B cell (primary cell): ENCODE results near the gene SLC1A5. TPM values are rescaled to one million over a fixed set of nuclear protein-coding genes. Genes with fewer than 3 reads are reported as not detected.

Experiments
- ATAC-seq: fragments of 200-7000 bp; cut with Tn5 transposase; one replicate; pipeline ENCODE4 v1.10.0; 2021; ENCODE audit warnings: low read depth, mild to moderate bottlenecking, moderate number of reproducible peaks, moderate library complexity
- CTCF ChIA-PET: fragments of 350-600 bp; sonication (Branson Sonifier 250); formaldehyde crosslinking; loops from one replicate; lab custom pipeline; 2021; ENCODE audit warnings: antibody characterized with exemption, inconsistent platforms; lab: Charles Lee
- POLR2A ChIA-PET: fragments of 350-600 bp; sonication (Branson Sonifier 250); formaldehyde crosslinking; loops from one replicate; lab custom pipeline; 2021; ENCODE audit warnings: antibody characterized with exemption; lab: Charles Lee
- DNase-seq: peaks from one replicate; pipeline ENCODE4 v3.0.0; 2013
- H2AFZ ChIP-seq: 2 replicates; pipeline ENCODE4 v1.6.1; 2012; ENCODE audit warnings: mild to moderate bottlenecking, low read depth, low read length; ENCODE audit not compliant: insufficient read depth, poor library complexity, severe bottlenecking
- H3K27ac ChIP-seq, 2 donors: 1 replicate in 1 of 2; 2 replicates in 1 of 2; pipeline ENCODE4 v1.5.1; 2012 to 2013; ENCODE audit warnings: low read length in 2 of 2, mild to moderate bottlenecking in 2 of 2, moderate library complexity in 1 of 2
- H3K27me3 ChIP-seq, 4 experiments: fragments of 200-600 bp in 1 of 4; sonication (generic) in 1 of 4; replicated peaks in 1 of 4; 1 replicate in 2 of 4; 2 replicates in 2 of 4; pipeline versions ENCODE4 v1.6.1 to v1.7.0; 2013 to 2016; ENCODE audit warnings: low read length in 3 of 4, mild to moderate bottlenecking in 2 of 4, mixed read lengths in 1 of 4, moderate library complexity in 1 of 4; ENCODE audit not compliant: insufficient read depth in 4 of 4, control insufficient read depth in 3 of 4; ENCODE audit errors: control extremely low read depth in 1 of 4
- H3K36me3 ChIP-seq, 2 experiments: replicated peaks in 1 of 2; 1 replicate in 1 of 2; 2 replicates in 1 of 2; pipeline versions ENCODE4 v1.6.1 to v1.7.1; 2013; ENCODE audit warnings: low read length in 1 of 2; ENCODE audit not compliant: insufficient read depth in 2 of 2, control insufficient read depth in 1 of 2; ENCODE audit errors: control extremely low read depth in 1 of 2, extremely low read depth in 1 of 2
- H3K4me1 ChIP-seq, 2 donors: fragments of 200-600 bp in 1 of 2; sonication (generic) in 1 of 2; 1 replicate in 1 of 2; 2 replicates in 1 of 2; pipeline versions ENCODE4 v1.5.1 to v1.6.1; 2013 to 2017; ENCODE audit warnings: low read length in 2 of 2; ENCODE audit not compliant: control insufficient read depth in 2 of 2, insufficient read depth in 2 of 2
- H3K4me2 ChIP-seq: replicated peaks from 2 replicates; pipeline ENCODE3; 2012; ENCODE audit warnings: mild to moderate bottlenecking, low read depth, low read length; ENCODE audit not compliant: poor library complexity, severe bottlenecking
- H3K4me3 ChIP-seq, 5 experiments: fragments of 200-600 bp in 1 of 5; sonication (generic) in 1 of 5; 1 replicate in 3 of 5; 2 replicates in 2 of 5; pipeline versions ENCODE4 v1.5.1 to v1.7.0; 2011 to 2016; ENCODE audit warnings: low read length in 4 of 5, mild to moderate bottlenecking in 4 of 5, low read depth in 2 of 5, control low read depth in 1 of 5, moderate library complexity in 1 of 5; ENCODE audit not compliant: insufficient read depth in 1 of 5; ENCODE audit errors: control extremely low read depth in 1 of 5, extremely low read depth in 1 of 5
- H3K79me2 ChIP-seq: fragments of 200-600 bp; sonication (generic); one replicate; pipeline ENCODE4 v1.6.0; 2016; ENCODE audit warnings: low read length; ENCODE audit not compliant: control insufficient read depth, insufficient read depth
- H3K9ac ChIP-seq: fragments of 200-600 bp; sonication (generic); 2 replicates; pipeline ENCODE4 v1.6.1; 2017; ENCODE audit warnings: mild to moderate bottlenecking, low read length, moderate library complexity
- H3K9me3 ChIP-seq, 3 donors: one replicate each; pipeline versions ENCODE4 v1.6.1 to v1.7.1; 2013; ENCODE audit warnings: low read length in 2 of 3; ENCODE audit not compliant: control insufficient read depth in 2 of 3, insufficient read depth in 1 of 3; ENCODE audit errors: control extremely low read depth in 1 of 3
- H4K20me1 ChIP-seq: 2 replicates; pipeline ENCODE4 v1.6.0; 2012; ENCODE audit warnings: mild to moderate bottlenecking, low read length; ENCODE audit not compliant: insufficient read depth, control insufficient read depth, poor library complexity, severe bottlenecking
- H3K27ac Mint-ChIP-seq: one replicate; pipeline ENCODE4 v1.8.0; 2021; ENCODE audit warnings: mixed read lengths
- H3K27me3 Mint-ChIP-seq: one replicate; pipeline ENCODE4 v1.8.0; 2021; ENCODE audit warnings: mixed read lengths
- H3K4me1 Mint-ChIP-seq: one replicate; pipeline ENCODE4 v1.8.0; 2021; ENCODE audit warnings: mixed read lengths
- H3K4me3 Mint-ChIP-seq: one replicate; pipeline ENCODE4 v1.8.0; 2021; ENCODE audit warnings: mixed read lengths
- H3K9me3 Mint-ChIP-seq: one replicate; pipeline ENCODE4 v1.8.0; 2022; ENCODE audit warnings: mixed read lengths; ENCODE audit not compliant: insufficient read depth
- CTCF ChIP-seq: fragments of 200-600 bp; IDR thresholded peaks from one replicate; pipeline ENCODE4 v1.8.0; 2022; ENCODE audit warnings: antibody characterized with exemption, mild to moderate bottlenecking
- EZH2 ChIP-seq: IDR thresholded peaks from 2 replicates; pipeline ENCODE4 v1.6.1; 2012; ENCODE audit warnings: borderline replicate concordance, low read depth, mild to moderate bottlenecking, moderate library complexity, low read length; ENCODE audit not compliant: insufficient read depth, poor library complexity, severe bottlenecking
- WGBS: methylation state at CpG from one replicate; pipeline ENCODE4 v1.1.5; 2013; ENCODE audit warnings: missing lambda C conversion rate; ENCODE audit not compliant: insufficient coverage; 5-methylcytosine and 5-hydroxymethylcytosine counted together
- intact Hi-C: fragments of 100-400 bp; cut with micrococcal nuclease; formaldehyde crosslinking; loops from one replicate; pipeline ENCODE4 v1.10.0; 2022
- polyA plus RNA-seq: library from polyadenylated mRNA; depleted of rRNA; stranded (reverse); fragments of >200 nt; gene quantifications from 2 replicates; pipeline ENCODE4 v1.2.3, GENCODE V29; 2012
- total RNA-seq, 2 donors: library from RNA; stranded (reverse); fragments of 120-200 nt in 1 of 2; gene quantifications; 1 replicate in 1 of 2; 2 replicates in 1 of 2; pipeline versions ENCODE4 v1.2.3 to v1.2.4, GENCODE V29; 2013 to 2022

Gene SLC1A5
- total and polyA plus RNA-seq, 2 donors (not counting 1 experiment from before 2014, with no cell fraction given): 19.0 to 37.3 TPM

DNA sequence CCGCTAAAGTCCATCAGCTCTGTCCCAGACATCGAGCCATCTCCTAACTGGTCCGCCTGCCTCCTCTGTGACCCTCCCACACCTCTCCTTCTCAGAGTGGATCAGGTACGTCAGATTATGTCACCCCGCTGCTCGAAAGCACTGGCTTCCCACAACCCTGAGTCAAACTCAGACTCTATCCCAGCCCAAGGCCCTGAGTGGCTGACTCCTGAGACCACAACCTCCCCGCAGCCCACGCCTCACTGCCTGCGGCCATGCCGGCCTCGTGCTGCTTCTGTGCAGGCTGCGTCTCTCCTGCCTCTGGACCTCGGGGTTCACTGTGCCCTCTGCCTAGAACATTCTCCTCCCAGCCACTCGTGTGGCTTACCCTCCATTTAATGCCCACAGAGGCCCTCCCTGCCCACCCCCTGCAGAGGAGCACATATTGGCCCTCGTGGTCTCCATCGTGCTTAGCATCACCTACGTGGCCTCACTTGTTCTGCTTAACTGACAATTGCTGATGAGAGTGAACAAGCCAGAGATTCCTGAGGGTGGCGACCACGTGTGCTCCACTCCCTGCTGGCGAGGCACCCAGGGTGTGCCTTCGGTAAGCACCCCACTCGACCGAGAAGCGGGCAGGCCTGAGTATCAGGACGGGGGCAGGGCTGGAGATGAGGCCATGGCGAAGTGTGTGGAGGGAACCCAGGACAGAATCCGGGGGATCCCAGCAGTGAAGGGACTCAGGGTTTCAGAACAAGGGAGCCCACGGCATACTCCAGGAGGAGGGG, 56.0 kb downstream of the SLC1A5 start:
- H3K36me3 ChIP-seq: peaks cover 1 to 79% of the 10 kb centered on the region in 2 experiments
- H3K27me3 ChIP-seq: no peaks in the 10 kb centered on the region
- Mint-ChIP-seq H3K4me3 (no peak overlapping the region), H3K4me1 (peaks cover 25% of the 10 kb centered on the region), H3K9me3 (no peaks in the 10 kb centered on the region), H3K27me3 (no peaks in the 10 kb centered on the region), H3K27ac (no peak overlapping the region)
- H2AFZ ChIP-seq: no peak overlapping the region
- peaks cover 63% of the 10 kb centered on the region for H4K20me1 ChIP-seq
- H3K27ac ChIP-seq: no peak overlapping the region
- ChIA-PET CTCF (interaction anchor here (0.5 to 14.9 kb wide), 6 partner anchors 21 to 212 kb away, joined by 3 to 353 read pairs (median 3); no protein-coding TSS in a partner anchor), POLR2A (no interaction called here)
- peaks cover 49% of the 10 kb centered on the region for H3K79me2 ChIP-seq
- no peak overlapping the region for H3K9ac ChIP-seq
- ATAC-seq (no peak), DNase-seq (no peak)
- TF ChIP-seq EZH2 (no peak), CTCF (no peak)
- intact Hi-C loops: no loop called here
- no peak overlapping the region for H3K4me2 ChIP-seq
- WGBS: 93% methylated on average over 28 of the region's 28 CpGs
- H3K4me1 ChIP-seq: peaks cover 10% of the 10 kb centered on the region in 2 donors
- no peaks in the 10 kb centered on the region for H3K9me3 ChIP-seq
- no peak overlapping the region for H3K4me3 ChIP-seq

DNA sequence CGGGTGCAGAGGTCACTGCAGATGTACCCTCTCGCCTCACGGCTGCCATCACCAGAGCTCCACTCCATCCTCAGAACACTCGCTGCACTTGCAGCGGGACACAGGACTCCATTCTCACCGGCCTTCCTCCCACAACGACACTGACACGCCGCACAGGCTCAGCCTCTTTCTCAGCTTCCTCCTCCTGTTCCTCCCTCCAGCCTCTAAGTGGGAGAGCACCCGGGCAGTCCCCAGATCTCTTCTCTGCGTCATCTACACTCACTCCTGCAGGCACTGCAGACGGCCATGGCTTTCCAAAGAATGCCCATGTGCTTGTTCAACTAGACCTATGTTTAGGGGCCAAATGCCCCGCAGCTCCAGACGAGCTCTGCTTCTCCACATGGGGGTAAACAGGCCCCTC, 56.8 kb downstream of the SLC1A5 start:
- Histone ChIP-seq H3K4me1 (peaks cover 10% of the 10 kb centered on the region in 2 donors), H3K27me3 (no peaks in the 10 kb centered on the region), H3K4me3 (no peak overlapping the region), H3K9ac (no peak overlapping the region), H3K36me3 (peaks cover 1 to 79% of the 10 kb centered on the region in 2 experiments), H3K27ac (no peak overlapping the region), H3K9me3 (no peaks in the 10 kb centered on the region), H3K79me2 (peaks cover 50% of the 10 kb centered on the region), H4K20me1 (peaks cover 63% of the 10 kb centered on the region), H2AFZ (no peak overlapping the region), H3K4me2 (no peak overlapping the region)
- no peaks in the 10 kb centered on the region for H3K27me3 Mint-ChIP-seq
- DNase-seq (no peak), ATAC-seq (no peak)
- WGBS: 54% methylated on average over 14 of the region's 14 CpGs
- ChIA-PET POLR2A (interaction anchor here (0.6 to 4.0 kb wide), 2 partner anchors 13 to 147 kb away, joined by 8 to 12 read pairs; no protein-coding TSS in a partner anchor), CTCF (interaction anchor here (0.9 to 14.9 kb wide), 7 partner anchors 12 to 203 kb away, joined by 3 to 353 read pairs (median 6); partner anchors contain the start of gene DACT3)
- intact Hi-C loops: no loop called here
- TF ChIP-seq EZH2: no peak
- no peak for TF ChIP-seq CTCF
- H3K4me1 Mint-ChIP-seq: peaks cover 26% of the 10 kb centered on the region
- H3K9me3 Mint-ChIP-seq: no peaks in the 10 kb centered on the region
- H3K27ac Mint-ChIP-seq: peak overlapping the region; percentile 27
- no peak overlapping the region for H3K4me3 Mint-ChIP-seq
